GM20431 (cell line): Measurements from ENCODE around the gene ABL2.
"Not testable (repeated sequence)": the region's sequence is repeated elsewhere in the genome, so short reads cannot be mapped to it uniquely, and the experiment has no call there.

Experiments used
- in situ Hi-C: fragments of 300-500 bp; cut with MseI, MboI; formaldehyde crosslinking; loops from one replicate; pipeline ENCODE4 v1.15.0; 2020; ENCODE audit warnings: low sequenced_read_pairs; ENCODE audit not compliant: unreplicated experiment

The ABL2 gene

GRCh38 chr1:179229214-179230140 is at the start of gene ABL2:
Gene ABL2, minus strand, starts transcription at chr1:179229677. Its CDS starts 280 bp downstream, at chr1:179229397.
- in situ Hi-C loops: no loop called here

- in situ Hi-C loops: no loop called here
These were observed 49.4 kb upstream of the ABL2 start for GRCh38 chr1:179278920-179279319.

GRCh38 chr1:179274424-179274823 is 44.9 kb upstream of the ABL2 start:
- in situ Hi-C loops: not testable (repeated sequence)

- in situ Hi-C loops: no loop called here
These were observed 39.6 kb upstream of the ABL2 start for GRCh38 chr1:179269071-179269470.

- in situ Hi-C loops: no loop called here
These were observed 35.0 kb upstream of the ABL2 start for GRCh38 chr1:179264507-179264906.

GRCh38 chr1:179263121-179263520 is 33.6 kb upstream of the ABL2 start:
- in situ Hi-C loops: no loop called here

- in situ Hi-C loops: no loop called here
These were observed 32.7 kb upstream of the ABL2 start for GRCh38 chr1:179262183-179262582.

- in situ Hi-C loops: no loop called here
These were observed 24.0 kb upstream of the ABL2 start for GRCh38 chr1:179253286-179253972.

GRCh38 chr1:179252606-179253005 is 23.1 kb upstream of the ABL2 start:
- in situ Hi-C loops: no loop called here

GRCh38 chr1:179251675-179252074 is 22.2 kb upstream of the ABL2 start:
- in situ Hi-C loops: no loop called here

GRCh38 chr1:179247923-179248322 is 18.4 kb upstream of the ABL2 start:
- in situ Hi-C loops: no loop called here

GRCh38 chr1:179245426-179245825 is 15.9 kb upstream of the ABL2 start:
- in situ Hi-C loops: not testable (repeated sequence)

- in situ Hi-C loops: no loop called here
These were observed 12.1 kb upstream of the ABL2 start for GRCh38 chr1:179241530-179242097.

- in situ Hi-C loops: no loop called here
These were observed 7.7 kb upstream of the ABL2 start for GRCh38 chr1:179237222-179237621.

GRCh38 chr1:179234863-179235262 is 5.4 kb upstream of the ABL2 start:
- in situ Hi-C loops: no loop called here

GRCh38 chr1:179231923-179232322 is 2.4 kb upstream of the ABL2 start:
- in situ Hi-C loops: no loop called here

GRCh38 chr1:179230721-179231120 is 1.2 kb upstream of the ABL2 start:
- in situ Hi-C loops: no loop called here

- in situ Hi-C loops: no loop called here
These were observed 774 bp upstream of the ABL2 start for GRCh38 chr1:179230251-179230650.

- in situ Hi-C loops: no loop called here
These were observed 679 bp downstream of the ABL2 start for GRCh38 chr1:179228783-179229213.

GRCh38 chr1:179226738-179227137 is 2.7 kb downstream of the ABL2 start:
- in situ Hi-C loops: no loop called here

- in situ Hi-C loops: not testable (repeated sequence)
These were observed 5.0 kb downstream of the ABL2 start for GRCh38 chr1:179224466-179224865.
